PC-3 (cell line): ENCODE results near the gene PNMA1.

Source experiments
- CTCF ChIP-seq: fragments of 300-600 bp; sonication (generic); conservative IDR thresholded peaks from 2 replicates; pipeline ENCODE4 v1.5.1; 2017; ENCODE audit warnings: antibody characterized with exemption, low read depth, mild to moderate bottlenecking, low read length
- EZH2 ChIP-seq: fragments of 300-600 bp; sonication (generic); IDR thresholded peaks from one replicate; pipeline ENCODE4 v1.6.1; 2017; ENCODE audit warnings: antibody characterized with exemption, mild to moderate bottlenecking, low read length; ENCODE audit not compliant: unreplicated experiment
- EZH2phosphoT487 ChIP-seq: fragments of 300-600 bp; sonication (generic); IDR thresholded peaks from 2 replicates; pipeline ENCODE4 v1.6.1; 2018; ENCODE audit warnings: mild to moderate bottlenecking, antibody characterized with exemption, low read length, borderline replicate concordance

GRCh38 chr14:73750531-73750901 is 36.3 kb upstream of the PNMA1 start:
- TF ChIP-seq CTCF (no peak), EZH2 (no peak), EZH2phosphoT487 (no peak)
